Measurements from ENCODE around the gene SNX12.
"Not testable (repeated sequence)": the region's sequence is repeated elsewhere in the genome, so short reads cannot be mapped to it uniquely, and the experiment has no call there.

The SNX12 gene

DNA sequence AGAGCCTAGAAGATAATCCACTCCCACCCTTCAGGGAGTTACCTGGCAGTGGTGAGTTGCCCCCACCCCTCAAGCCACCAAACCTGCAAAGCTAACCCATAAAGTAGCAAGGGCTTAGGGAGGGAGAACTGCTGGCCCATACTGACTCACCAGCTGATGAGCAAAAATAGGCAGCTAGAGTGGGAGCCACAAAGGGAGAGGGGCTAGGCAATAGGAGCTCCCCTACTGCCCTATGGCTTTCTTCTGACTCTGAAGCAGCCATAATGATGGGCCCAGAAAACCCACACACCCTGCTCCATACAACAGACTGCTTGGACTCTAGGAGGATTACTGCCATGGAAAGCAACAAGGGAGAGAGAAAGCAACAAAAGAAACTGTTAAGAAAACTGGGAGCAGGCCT lies 8.0 kb downstream of the SNX12 start:
- TF ChIP-seq ZFX (IDR thresholded peaks at IDR 0.05; ENCODE audit: borderline replicate concordance) (no peak), CTCF (IDR thresholded peaks at IDR 0.05) (no peak)
- no peak overlapping the region for H3K27ac ChIP-seq

DNA sequence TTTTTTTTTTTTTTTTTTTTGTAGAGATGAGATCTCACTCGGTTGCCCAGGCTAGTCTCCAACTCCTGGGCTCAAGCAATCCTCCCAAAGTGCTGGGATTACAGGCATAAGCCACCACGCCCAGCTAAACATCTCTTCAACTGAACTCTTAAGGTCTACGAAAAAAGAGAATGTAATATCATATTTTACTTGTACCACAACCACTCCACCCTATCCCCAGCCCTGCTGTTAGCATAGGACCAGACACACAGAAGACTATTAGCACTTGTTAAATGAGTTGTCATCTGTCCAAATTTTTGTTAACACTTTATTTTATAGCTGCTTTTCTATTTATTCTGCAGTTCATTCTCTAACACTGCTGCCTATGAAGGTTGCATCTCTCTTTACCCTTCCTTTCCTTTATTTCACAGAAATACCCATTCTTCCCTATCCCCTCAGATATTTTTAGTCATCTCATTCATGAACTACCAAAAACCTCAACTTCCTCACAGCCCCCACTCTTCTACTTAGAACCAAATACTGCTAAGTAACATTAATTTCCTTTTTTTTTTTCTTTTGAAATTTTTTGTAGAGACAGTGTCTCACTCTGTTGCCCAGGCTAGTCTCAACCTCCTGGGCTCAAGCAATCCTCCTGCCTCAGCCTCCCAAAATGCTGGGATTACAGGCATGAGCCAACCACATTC lies 10.1 kb downstream of the SNX12 start:
- no peak overlapping the region for H3K27ac ChIP-seq

DNA sequence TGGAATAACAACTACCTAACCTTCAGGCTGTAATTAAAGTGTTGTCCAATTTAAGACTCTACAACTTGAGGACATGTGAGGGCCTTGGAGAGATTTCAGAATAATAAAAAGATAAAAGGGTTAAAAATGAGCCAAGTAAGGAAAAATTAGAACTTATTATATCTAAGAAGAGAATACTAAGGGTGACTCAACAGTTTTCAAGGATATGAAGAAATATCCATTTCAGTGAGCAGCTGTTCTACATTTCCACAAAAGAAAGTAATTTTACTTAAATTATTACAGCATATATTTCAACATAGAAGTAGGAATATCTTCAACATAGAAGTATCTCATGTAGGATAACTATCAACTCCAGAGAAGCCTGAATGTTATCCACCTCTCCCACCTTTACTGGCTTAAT lies 11.3 kb downstream of the SNX12 start:
- no peak for TF ChIP-seq ZFX (IDR thresholded peaks at IDR 0.05; ENCODE audit: borderline replicate concordance)
- no peak for TF ChIP-seq CTCF (IDR thresholded peaks at IDR 0.05)
- H3K27ac ChIP-seq, result no peak overlapping the region

More for the DNA sequence above, 10.1 kb downstream of the SNX12 start:
- TF ChIP-seq CTCF (IDR thresholded peaks at IDR 0.05) (no peak), ZFX (IDR thresholded peaks at IDR 0.05; ENCODE audit: borderline replicate concordance) (no peak)

GRCh38 chrX:71053217-71053621 lies 14.9 kb downstream of the SNX12 start:
- no peak for TF ChIP-seq ZFX (IDR thresholded peaks at IDR 0.05; ENCODE audit: borderline replicate concordance)
- no peak for TF ChIP-seq CTCF (IDR thresholded peaks at IDR 0.05)
- H3K27ac ChIP-seq, result no peak overlapping the region

GRCh38 chrX:71052721-71053120 lies 15.4 kb downstream of the SNX12 start:
- TF ChIP-seq ZFX (IDR thresholded peaks at IDR 0.05; ENCODE audit: borderline replicate concordance), result no peak
- TF ChIP-seq CTCF (IDR thresholded peaks at IDR 0.05), result no peak
- H3K27ac ChIP-seq, result no peak overlapping the region

GRCh38 chrX:71047891-71048290 lies 20.2 kb downstream of the SNX12 start:
- not testable (repeated sequence) for H3K27ac ChIP-seq

- no peak overlapping the region for H3K27ac ChIP-seq
- TF ChIP-seq CTCF (IDR thresholded peaks at IDR 0.05), result no peak
Observed at GRCh38 chrX:71017396-71017939, 50.7 kb downstream of the SNX12 start.

Measured in 22Rv1 (cell line).